RPMI7951 (cell line): ENCODE results near the gene MED13. TPM values are rescaled to one million over a fixed set of nuclear protein-coding genes. Genes with fewer than 3 reads are reported as not detected.

ENCODE experiments used
- DNase-seq: peaks from one replicate; pipeline ENCODE4 v3.0.0-alpha.2; 2012; ENCODE audit warnings: low read depth
- total RNA-seq: library from RNA; depleted of rRNA; stranded (reverse); fragments of >200 nt; shearing (Covaris generic); gene quantifications from 2 replicates; pipeline ENCODE4 v1.2.3, GENCODE V29; 2014; rRNA removed

The MED13 gene
- total RNA-seq: 17.9 and 25.4 TPM in 2 replicates

GRCh38 chr17:62064791-62065563 lies at the start of gene MED13:
MED13 (minus strand) TSS chr17:62065278; CDS start chr17:62065205, 73 bp downstream.
- DNase-seq: peak; percentile 48

- no peak for DNase-seq
Observed at GRCh38 chr17:62112229-62112628, 47.2 kb upstream of the MED13 start.

GRCh38 chr17:62111562-62112171 lies 46.6 kb upstream of the MED13 start:
- DNase-seq: no peak

- no peak for DNase-seq
Observed at GRCh38 chr17:62110923-62111484, 45.9 kb upstream of the MED13 start.

GRCh38 chr17:62109924-62110323 lies 44.8 kb upstream of the MED13 start:
- DNase-seq: no peak

- peak; percentile 71 for DNase-seq
Observed at GRCh38 chr17:62109378-62109902, 44.4 kb upstream of the MED13 start.

GRCh38 chr17:62105861-62106260 lies 40.8 kb upstream of the MED13 start:
- DNase-seq: no peak

GRCh38 chr17:62105357-62105756 lies 40.3 kb upstream of the MED13 start:
- no peak for DNase-seq

- no peak for DNase-seq
Observed at GRCh38 chr17:62101515-62101914, 36.4 kb upstream of the MED13 start.

GRCh38 chr17:62101090-62101489 lies 36.0 kb upstream of the MED13 start:
- DNase-seq: no peak

- no peak for DNase-seq
Observed at GRCh38 chr17:62100055-62100454, 35.0 kb upstream of the MED13 start.

- no peak for DNase-seq
Observed at GRCh38 chr17:62099532-62099931, 34.5 kb upstream of the MED13 start.

- DNase-seq: no peak
Observed at GRCh38 chr17:62098623-62099231, 33.6 kb upstream of the MED13 start.

- DNase-seq: no peak
Observed at GRCh38 chr17:62096401-62096670, 31.3 kb upstream of the MED13 start.

GRCh38 chr17:62094175-62094574 lies 29.1 kb upstream of the MED13 start:
- no peak for DNase-seq

- peak; percentile 87 for DNase-seq
Observed at GRCh38 chr17:62093188-62094155, 28.4 kb upstream of the MED13 start.

GRCh38 chr17:62092784-62093183 lies 27.7 kb upstream of the MED13 start:
- DNase-seq: no peak

GRCh38 chr17:62091804-62092203 lies 26.7 kb upstream of the MED13 start:
- no peak for DNase-seq

- no peak for DNase-seq
Observed at GRCh38 chr17:62090868-62091267, 25.8 kb upstream of the MED13 start.

- DNase-seq: no peak
Observed at GRCh38 chr17:62090021-62090824, 25.1 kb upstream of the MED13 start.

GRCh38 chr17:62089334-62089733 lies 24.3 kb upstream of the MED13 start:
- no peak for DNase-seq
